GM19324 (cell line): ENCODE results near the gene MYO1B.

Source experiments
- ATAC-seq: cut with Tn5 transposase; IDR thresholded peaks from one replicate; pipeline ENCODE4 v1.9.1; 2021; ENCODE audit warnings: mild to moderate bottlenecking, moderate library complexity; ENCODE audit not compliant: unreplicated experiment, low FRiP score

MYO1B gene

DNA sequence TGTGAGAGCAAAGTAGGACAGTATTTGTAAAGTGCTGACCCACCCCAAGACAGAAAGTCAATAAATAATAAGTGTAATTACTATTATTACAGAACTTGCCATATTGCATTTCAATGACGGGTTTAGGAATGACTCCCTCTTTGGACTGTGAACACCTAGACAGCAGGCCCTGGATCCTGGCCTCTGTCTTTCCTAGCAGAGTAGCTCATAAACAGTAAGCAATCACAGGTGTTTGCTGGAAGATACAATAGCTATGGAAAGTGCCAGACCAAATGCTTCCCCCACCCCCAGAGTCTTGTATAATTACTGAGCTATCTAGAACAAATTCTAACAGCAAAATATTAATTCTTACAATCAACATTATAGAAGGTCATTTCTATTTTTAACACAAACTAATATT is 20.1 kb upstream of the MYO1B start:
- no peak for ATAC-seq

DNA sequence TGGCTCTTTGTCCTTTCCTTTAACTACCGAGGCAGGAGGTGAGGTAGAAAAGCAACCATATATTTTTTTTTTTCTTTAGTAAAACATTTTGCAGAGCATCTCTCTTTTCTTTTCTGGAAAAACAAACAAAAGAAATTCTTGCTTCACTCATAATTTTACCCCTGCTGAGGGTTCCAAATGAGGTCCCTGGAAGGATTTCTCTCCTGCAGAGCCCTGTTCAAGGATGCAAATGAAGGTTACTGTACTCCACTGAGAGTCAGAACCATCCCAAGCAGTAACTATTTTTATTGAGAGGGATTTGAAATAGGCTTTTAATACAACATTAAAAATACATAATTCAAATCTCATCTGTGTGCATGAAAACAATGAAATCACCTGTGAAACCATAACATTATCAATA is 19.5 kb upstream of the MYO1B start:
- ATAC-seq, result no peak

DNA sequence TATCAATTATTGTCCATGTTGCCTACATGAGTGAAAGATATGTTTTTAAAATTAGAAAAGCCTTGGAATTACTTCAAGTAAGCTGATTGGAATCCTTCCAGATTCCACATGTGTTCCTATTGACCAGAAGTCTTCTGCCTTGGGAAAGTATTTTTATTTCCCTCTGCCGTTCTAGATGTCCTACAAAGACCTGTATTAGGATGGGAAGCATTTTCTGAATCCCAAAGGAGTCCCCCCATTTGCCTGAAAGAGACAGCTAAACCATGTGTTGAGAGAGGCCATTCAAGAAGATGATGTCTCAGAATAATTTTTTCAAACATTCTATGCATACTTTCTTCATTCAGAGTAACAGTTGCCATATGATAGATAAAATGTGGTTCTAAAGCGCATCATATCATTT is 19.0 kb upstream of the MYO1B start:
- no peak for ATAC-seq

DNA sequence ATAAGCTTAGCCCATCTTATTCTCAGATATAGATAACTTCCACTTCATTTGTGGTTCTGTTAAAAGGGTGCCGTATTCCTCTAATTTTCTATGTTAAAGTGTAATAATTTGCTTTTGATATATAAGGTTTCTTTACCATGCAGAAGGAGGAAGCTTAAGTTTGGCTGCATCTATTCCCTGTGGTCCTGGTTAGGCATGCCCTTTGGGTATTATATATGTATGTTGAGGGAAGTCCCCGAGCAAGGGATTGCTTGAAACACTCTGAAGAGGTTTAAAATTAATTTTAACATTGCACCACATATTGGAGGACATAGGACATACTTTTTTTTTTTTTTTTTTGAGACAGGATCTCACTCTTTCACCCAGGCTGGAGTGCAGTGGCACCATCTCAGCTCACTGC is 16.9 kb upstream of the MYO1B start:
- ATAC-seq, result no peak

DNA sequence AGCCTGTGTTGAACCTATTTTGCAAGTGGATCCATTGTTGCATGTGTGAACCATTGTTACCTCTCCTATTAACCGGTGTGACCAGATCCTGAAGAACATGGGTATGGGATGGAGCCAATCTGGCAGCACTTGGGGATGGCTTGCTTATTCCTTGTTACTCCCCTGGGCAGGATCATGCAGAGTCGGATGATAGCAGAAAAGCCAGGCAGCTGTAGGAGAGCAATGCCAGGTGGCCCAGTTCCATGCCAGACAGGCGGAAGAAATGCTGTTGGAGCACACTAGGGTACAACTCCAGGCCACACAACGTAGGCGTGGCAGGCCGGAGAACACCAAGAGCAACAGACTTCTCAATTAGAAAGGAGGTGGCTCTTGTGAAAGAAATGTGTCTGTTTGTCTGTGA is 16.3 kb upstream of the MYO1B start:
- ATAC-seq, result no peak

DNA sequence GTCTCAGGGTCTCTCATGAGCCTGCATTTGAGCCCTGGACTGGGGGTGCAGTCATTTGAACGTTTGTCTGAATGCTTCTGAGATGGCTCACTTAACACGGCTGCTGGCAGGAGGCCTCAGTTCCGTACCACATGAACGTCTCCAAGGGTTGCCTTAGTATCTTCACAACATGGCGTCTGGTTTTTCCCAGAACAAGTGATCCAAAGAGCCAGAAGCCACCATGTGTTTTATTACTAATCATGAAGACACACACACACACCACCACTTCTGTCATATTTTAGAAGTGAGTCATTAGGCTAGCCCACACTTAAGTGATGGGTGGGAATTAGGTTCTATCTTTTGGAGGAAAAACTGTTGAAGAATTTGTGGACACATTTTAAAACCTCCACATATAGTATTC is 15.0 kb upstream of the MYO1B start:
- ATAC-seq, result no peak

DNA sequence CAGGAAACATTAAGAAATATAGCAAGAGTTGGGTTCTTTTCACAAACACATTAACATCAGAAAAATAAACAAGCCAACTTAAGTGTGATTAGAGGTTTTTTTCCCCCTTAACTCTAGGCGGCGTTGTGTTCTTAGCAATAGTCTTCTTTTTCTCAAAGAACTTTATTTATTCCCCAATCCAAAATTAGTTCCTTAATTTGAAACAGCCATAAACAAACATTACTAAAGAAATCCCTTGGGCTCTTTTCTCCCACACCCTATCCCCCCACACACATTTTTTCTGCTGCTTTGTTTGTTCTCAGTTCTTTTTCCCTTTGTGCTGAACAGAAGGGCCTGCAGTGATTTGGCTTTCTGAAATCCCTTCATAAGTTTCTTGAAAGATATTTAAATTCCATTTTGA is 13.2 kb upstream of the MYO1B start:
- ATAC-seq, result no peak

DNA sequence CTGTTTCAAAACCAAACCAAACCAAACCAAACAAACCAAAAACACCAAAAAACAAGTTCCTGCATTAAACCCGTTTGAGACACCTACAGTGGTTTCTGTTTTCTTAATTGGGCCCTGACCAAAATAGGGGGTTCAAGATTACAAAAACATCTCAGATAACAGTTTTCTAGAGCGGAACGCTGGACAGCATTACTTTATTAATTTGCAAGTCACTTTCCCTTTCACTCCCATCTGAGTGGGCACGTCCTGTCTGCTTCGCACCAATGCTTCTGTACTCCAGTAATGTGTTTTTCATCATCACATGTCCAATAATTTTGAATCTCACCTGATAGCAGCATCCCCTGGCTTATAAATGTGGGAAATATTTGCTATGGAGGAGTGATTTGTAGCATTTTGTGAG is 11.7 kb upstream of the MYO1B start:
- no peak for ATAC-seq

DNA sequence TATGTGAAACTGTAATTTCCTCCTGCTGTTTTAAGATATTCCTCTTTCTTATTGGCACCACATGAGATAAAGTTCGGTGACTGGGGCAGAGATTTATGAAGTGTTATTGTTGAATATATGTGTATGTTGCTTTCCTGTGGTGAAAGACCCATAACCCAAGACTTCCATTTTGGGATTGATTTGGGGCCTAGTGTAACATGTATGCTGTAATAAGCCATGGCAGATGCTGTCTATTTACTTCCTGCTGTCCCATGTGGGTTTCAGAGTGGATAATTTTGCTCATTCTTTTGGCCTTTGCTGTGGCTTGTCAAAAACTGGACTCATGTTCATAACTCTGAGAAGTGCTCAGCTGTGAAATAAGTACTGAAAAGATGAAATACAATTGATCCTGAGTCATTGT is 10.8 kb upstream of the MYO1B start:
- ATAC-seq, result no peak

DNA sequence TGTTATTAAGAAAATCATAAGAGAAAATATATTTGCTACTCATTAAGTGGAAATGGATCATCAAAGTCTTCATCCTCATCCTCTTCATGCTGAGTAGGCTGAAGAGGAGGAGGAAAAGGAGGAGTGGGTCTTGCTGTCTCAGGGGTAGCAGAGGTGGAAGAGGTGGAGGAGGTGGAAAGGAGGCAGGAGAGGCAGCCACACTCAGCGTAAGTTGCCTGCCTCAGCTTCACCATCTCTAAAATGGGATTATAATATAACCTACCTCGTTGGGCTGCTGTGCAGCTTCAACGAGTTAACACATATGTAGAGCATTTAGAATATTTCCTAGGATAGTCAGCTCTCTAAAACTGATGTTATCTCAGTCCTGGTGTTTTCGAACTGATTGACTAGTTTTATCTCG is 4.3 kb upstream of the MYO1B start:
- ATAC-seq, result no peak

DNA sequence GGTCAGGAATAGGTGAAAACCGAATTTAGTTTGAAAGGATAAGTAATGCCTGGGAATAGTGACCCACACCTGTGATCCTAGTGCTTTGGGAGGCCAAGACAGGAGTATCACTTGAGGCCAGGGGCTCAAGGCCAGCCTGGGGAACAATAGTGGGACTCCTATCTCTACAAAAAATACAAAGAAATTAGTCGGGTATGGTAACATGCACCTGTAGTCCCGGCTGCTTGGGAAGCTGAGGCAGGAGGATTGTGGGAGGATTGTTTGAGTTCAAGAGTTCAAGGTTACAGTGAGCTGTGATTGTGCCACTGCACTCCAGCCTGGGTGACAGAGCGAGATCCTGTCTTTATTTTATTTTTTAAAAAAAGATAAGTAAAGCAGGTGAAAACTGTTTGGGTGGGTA is 3.8 kb upstream of the MYO1B start:
- no peak for ATAC-seq

DNA sequence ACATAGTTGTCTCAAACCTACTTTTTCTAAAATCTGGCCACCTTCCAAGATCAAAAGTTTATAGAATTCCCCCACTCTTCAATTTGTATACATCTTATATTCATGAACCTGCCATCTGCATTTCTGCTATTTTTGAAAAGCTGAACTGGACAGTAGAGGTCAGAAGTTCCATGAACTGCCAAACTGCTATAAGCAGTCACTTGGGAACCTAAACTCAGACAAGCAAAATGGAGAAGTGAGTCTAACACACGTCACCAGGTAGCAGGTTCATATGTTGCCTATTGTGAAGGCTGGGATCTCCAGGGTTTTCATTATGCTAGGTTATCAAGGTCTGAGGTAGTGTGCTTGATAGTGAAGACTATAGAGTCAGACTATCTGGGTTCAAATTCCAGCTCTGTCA is 2.0 kb upstream of the MYO1B start:
- ATAC-seq, result no peak

DNA sequence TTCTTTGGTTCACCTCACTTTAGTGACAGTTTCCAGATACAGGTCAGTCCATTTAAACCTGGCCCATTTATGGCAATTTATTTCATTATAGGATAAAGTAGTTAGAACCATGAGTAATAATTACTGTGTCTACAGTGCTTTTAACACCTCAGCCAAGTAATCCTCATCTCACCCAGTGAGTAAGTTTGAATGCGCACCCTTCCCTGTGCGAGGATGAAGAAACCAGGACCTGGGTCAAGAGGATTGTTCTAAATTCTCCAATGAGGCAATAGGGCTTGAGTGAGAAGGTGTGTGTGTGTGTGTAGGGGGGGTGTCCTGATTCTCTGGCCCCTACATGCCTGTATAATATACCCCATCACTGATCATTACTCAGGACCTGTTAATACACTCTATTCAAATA is 854 bp upstream of the MYO1B start:
- no peak for ATAC-seq

DNA sequence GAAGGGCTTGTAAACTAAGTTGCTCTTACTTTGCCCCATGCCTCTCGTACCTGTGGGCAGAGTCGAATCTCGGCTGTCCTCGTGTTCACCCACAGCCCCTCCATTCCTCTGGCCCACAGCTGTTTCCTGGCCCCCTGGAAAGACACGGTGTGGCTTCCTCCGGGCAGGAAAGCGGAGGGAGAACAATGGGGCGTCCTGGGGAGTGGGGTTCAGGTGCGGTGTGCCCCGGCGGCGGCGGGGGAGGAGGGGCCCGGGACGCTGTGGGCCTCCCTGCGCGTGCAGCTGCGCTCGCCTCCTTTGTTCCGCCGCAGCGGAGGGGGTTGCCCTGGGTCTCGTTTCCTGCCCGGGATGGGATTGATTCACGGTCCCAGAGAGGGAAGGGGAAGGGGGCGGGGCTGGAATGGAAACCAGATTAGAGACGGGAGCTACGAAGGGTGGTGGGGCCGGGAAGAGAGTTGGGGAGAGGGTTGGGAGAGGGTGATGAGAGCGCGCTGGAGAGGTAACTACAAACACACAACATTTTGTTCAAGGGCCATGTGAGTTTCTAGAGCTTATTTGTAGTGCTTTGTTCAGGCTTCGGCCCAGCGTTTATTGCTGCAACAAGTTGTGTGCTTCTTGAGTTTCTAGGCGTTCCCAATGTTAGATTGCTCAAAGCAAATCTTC is 796 bp downstream of the MYO1B start:
- ATAC-seq, result peak; percentile 6

DNA sequence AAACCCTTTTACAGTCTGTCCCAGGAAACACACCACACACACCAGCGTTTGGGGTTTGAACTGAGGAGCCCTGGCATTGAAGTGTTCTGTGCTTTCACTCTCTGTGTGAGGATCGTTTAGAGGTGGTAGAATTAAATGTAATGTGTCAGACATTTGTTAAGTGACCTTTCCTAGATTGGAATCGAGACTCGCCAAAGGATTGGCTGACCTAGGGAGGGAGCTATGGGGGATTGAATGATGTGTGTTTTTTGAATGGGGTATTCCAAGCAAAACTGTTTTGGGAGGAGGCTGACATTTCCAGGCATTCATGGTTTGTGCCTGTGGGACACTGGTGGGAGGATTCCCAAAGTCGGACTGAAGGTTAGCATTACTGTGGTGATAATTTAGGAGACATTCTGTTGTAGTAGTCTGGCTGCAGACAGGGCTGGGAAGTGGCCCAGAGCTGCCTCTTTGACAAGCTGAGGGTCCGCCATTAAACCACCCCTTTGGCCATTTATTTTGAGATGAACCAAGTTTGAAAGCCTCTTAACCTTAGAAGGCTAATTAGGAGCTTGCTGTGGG is 1.7 kb downstream of the MYO1B start:
- no peak for ATAC-seq

DNA sequence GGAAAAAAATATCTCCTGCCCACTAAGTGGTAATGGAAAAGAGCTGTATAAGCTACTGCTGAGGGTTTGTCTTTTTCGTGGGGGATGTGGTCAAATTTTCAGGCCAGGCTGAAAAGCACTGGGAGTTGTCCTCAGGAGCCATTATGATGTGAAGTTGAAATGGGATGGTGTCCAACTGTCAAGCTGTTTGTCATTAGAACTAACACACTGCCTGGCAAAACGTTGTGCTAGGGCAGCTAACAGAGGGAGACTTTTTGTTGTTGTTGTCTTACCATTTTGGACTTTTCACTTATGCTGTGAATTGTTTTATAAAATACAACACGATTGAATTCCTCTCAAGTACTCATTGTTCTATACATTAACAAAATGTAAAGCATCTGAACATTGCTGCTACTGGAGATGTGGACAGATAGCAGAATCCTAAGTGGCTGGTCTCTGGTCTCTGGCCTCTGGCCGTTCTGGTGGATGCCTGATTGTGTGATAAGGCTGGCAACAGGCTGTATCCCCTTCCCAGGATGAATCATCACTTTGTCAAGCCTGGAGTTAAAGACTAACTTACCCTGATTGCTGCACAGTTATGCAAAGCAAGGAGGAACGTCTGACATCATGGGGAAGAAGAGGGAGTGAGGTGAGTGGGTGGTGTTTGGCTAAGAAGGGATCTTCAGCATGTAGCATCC is 2.3 kb downstream of the MYO1B start:
- no peak for ATAC-seq

DNA sequence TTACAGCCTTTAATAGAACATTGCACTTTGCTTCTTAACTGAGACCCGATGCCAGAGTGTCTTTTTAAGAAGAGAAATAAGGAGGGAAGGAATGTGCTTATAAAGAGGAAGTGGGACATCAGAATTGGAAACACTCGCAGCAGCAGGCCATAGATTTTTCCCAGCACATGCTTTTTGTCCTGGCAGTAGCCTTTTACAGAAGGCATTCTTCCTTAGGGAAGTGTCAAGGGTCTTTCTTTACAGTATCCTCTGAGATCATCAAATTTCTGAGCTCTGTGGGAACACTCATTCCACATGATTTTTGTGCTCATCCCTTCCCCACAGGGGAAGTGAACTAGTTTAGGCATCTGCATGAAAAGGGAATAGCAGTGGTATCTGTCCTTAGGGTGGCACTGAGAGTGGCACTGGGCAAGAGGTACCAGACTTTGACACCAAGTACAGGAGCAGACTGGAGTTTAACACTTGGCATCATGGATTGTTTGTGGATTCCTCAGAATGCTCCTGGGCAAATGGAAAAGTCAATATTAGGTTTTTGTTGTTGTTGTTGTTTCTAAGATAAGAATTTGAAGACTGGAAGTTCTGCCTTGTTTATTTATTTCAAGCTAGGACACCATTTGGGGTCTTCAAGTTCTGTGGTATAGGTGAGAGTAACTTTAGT is 4.1 kb downstream of the MYO1B start:
- no peak for ATAC-seq

DNA sequence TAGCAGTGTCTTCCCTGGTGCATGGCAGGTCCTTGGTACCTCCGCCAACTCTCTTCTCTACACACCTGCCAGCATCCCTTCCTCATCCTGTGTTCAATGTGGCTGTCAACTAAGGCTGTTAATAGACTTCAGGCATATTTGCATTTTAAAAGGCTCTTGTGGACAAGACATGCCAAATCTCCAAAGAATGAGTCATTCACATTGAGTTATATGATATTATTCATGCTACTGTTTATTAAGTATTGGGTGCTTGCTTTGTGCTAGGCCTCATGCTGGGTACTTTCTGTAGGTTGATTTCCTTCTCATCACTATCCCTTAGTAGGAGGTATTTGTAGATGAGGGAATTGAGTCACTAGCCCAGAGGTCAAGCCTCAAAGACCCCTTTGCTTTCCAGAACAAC is 5.2 kb downstream of the MYO1B start:
- ATAC-seq, result no peak

DNA sequence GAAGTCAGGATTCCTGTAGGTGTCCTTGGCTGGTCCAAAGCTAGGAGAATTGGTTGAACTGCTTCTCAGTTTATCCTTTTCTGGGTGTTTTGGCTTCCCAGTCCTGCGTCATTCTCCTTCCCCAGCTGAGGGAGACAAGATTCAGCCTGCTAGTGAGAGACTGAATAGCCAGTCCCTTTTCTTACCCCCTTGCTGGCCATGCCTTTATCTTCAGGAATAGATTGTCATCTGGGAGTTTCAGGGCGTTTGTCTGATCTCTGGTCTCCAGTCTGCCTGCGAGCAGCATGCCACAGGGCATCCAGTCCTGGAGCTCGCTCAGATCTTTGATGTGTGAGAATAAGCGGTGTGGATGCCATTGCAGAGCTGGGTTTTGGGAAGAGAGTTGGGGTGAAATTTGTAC is 5.8 kb downstream of the MYO1B start:
- ATAC-seq, result no peak

DNA sequence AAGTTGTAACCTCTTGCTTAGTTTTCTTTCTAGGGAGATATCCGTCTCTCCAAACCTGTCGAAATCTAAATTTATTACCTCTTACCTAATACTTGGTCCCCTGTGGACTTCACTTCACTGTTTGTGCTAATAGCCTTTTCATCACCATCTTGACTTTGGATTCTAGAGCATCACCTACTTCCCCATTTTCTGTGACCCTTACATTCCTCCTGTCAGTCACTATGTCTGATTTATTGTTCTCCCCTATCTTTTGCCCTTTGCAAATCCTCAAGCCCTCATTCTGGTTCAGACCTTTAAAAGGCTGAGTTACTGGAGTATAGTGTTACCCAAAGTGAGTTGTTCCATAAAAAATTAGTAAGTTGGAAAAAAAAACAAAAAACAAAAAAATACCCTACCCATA is 7.5 kb downstream of the MYO1B start:
- ATAC-seq, result no peak

DNA sequence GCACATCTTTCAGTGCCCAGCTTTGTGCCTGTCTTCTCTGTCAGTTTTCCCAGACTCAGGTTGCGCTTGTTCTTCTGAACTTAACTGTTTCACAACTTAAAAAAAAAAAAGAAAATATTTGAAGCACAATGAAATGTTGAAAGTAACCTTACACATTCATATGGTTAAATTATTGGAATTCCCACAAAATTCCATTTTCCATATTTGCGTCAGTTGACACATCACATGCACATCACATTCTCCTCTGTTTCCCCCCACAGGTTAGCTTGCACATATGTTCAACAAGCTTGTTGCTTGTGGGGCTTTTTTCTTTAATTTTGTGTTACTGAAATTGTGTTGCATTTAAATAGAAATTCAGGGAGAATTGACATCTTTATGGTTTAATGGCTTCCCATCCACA is 8.3 kb downstream of the MYO1B start:
- ATAC-seq, result no peak

DNA sequence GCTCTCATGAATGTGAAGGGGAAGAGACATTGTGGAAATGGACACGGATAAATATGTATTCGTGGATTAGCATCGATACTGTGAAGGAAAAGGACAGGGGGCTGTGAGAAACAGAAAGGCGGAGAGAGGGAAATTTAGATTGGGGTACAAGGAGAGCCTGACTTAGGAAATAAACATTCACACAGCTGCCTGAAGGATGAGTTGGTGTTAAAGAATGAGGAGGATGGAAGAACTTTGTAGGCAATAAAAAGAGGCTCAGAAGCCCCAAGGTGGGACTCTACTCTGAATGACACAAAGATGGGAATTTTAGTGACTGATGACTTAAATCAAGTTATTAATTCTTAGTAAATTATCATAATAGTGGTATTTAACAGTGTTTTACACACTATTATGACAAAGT is 10.1 kb downstream of the MYO1B start:
- no peak for ATAC-seq
